HepG2 (cell line): ENCODE data around the gene ALG9. TPM values are rescaled to one million over a fixed set of nuclear protein-coding genes. Genes with fewer than 3 reads are reported as not detected.
A peak's percentile ranks its signal among the peaks of the same experiment; 100 is the strongest.

ENCODE experiments used
- ATAC-seq: fragments of 200-7000 bp; cut with Tn5 transposase; 3 replicates; pipeline ENCODE4 v1.9.1; 2020; ENCODE audit warnings: mild to moderate bottlenecking, moderate library complexity
- BruUV-seq: library from RNA; stranded (reverse); fragments of 400-500 nt; replicated peaks from 2 replicates; lab custom pipeline; 2021; lab: Mats Ljungman, UMichigan
- CTCF ChIA-PET: fragments of 300-600 bp; formaldehyde crosslinking; extraction: SDS; loops from one replicate; lab custom pipeline; 2021; ENCODE audit warnings: low total read pairs, inconsistent platforms, low intra/inter-chr PET ratio; lab: Yijun Ruan, JAX
- POLR2A ChIA-PET: fragments of 350-600 bp; sonication (Branson Sonifier 250); formaldehyde crosslinking; loops from one replicate; lab custom pipeline; 2020; ENCODE audit warnings: antibody characterized with exemption, inconsistent platforms; lab: Yijun Ruan, JAX
- DNase-seq: peaks from one replicate; pipeline ENCODE4 v3.0.0-alpha.2; 2015; ENCODE audit warnings: low spot score
- FAIRE-seq: peaks from 3 replicates; lab custom pipeline; 2011; peaks lifted over from hg19 to GRCh38; lab: Jason Lieb, UNC
- H2AFZ ChIP-seq: one replicate; pipeline ENCODE4 v1.6.1; 2011; ENCODE audit warnings: low read length, inconsistent platforms
- H3K27ac ChIP-seq: fragments of 300-600 bp; 3 replicates; pipeline ENCODE4 v1.8.0; 2011; ENCODE audit warnings: mixed run types, mild to moderate bottlenecking, mixed read lengths, low read length, inconsistent platforms; ENCODE audit not compliant: insufficient read depth; ENCODE audit errors: extremely low read length
- H3K27me3 ChIP-seq, 2 experiments: fragments of 200-600 bp in 1 of 2; 2 replicates in 1 of 2; 3 replicates in 1 of 2; pipeline versions ENCODE4 v1.6.0 to v1.8.0; 2011; ENCODE audit warnings: low read length in 2 of 2, mild to moderate bottlenecking in 2 of 2, moderate library complexity in 2 of 2, inconsistent platforms in 1 of 2; ENCODE audit not compliant: insufficient read depth in 2 of 2, control insufficient read depth in 1 of 2
- H3K36me3 ChIP-seq, 2 experiments: fragments of 200-600 bp in 1 of 2; replicated peaks in 1 of 2; 2 replicates in 1 of 2; 3 replicates in 1 of 2; pipeline versions ENCODE4 v1.5.1 to v1.8.0; 2011; ENCODE audit warnings: low read length in 2 of 2, inconsistent platforms in 1 of 2; ENCODE audit not compliant: insufficient read depth in 2 of 2, control insufficient read depth in 1 of 2
- H3K4me1 ChIP-seq: 2 replicates; pipeline ENCODE4 v1.5.1; 2012; ENCODE audit warnings: low read length, inconsistent platforms; ENCODE audit not compliant: insufficient read depth
- H3K4me2 ChIP-seq: 2 replicates; pipeline ENCODE4 v1.6.0; 2011; ENCODE audit warnings: low read depth, low read length, inconsistent platforms
- H3K4me3 ChIP-seq, 3 experiments: fragments of 200-600 bp in 1 of 3; sonication (generic), shearing (Covaris generic) in 1 of 3; replicated peaks in 1 of 3; 2 replicates each; pipeline ENCODE4 v1.5.1; 2011 to 2016; ENCODE audit warnings: low read length in 3 of 3, inconsistent platforms in 2 of 3, low read depth in 2 of 3, mild to moderate bottlenecking in 2 of 3, control low read depth in 1 of 3, mixed read lengths in 1 of 3; ENCODE audit not compliant: insufficient read depth in 1 of 3
- H3K79me2 ChIP-seq: one replicate; pipeline ENCODE4 v1.6.1; 2011; ENCODE audit warnings: low read length, inconsistent platforms; ENCODE audit not compliant: insufficient read depth
- H3K9ac ChIP-seq: 2 replicates; pipeline ENCODE4 v1.6.0; 2011; ENCODE audit warnings: mild to moderate bottlenecking, low read depth, low read length, inconsistent platforms; ENCODE audit not compliant: insufficient read depth
- H3K9me3 ChIP-seq: 2 replicates; pipeline ENCODE4 v1.5.1; 2012; ENCODE audit warnings: mild to moderate bottlenecking, low read length
- H4K20me1 ChIP-seq: 2 replicates; pipeline ENCODE4 v1.6.0; 2011; ENCODE audit warnings: inconsistent platforms, mild to moderate bottlenecking, low read length, moderate library complexity; ENCODE audit not compliant: insufficient read depth
- ARID2 ChIP-seq: sonication (generic); formaldehyde crosslinking; IDR thresholded peaks from 2 replicates; pipeline ENCODE4 v1.8.1; 2022; ENCODE audit warnings: mild to moderate bottlenecking, missing genetic modification reagents, borderline replicate concordance
- ELF1 ChIP-seq: sonication (generic); formaldehyde crosslinking; IDR thresholded peaks from 2 replicates; pipeline ENCODE4 v1.4.0; 2020; ENCODE audit warnings: missing genetic modification reagents
- HMGA1 ChIP-seq: sonication (generic); formaldehyde crosslinking; conservative IDR thresholded peaks from 2 replicates; pipeline ENCODE4 v1.4.0; 2020; ENCODE audit warnings: missing genetic modification reagents
- KLF16 ChIP-seq, 2 experiments: sonication (generic) in 1 of 2; formaldehyde crosslinking in 1 of 2; IDR thresholded peaks; 2 replicates each; pipeline versions ENCODE4 v1.6.1 to v1.8.0; 2016 to 2023; ENCODE audit warnings: missing genetic modification reagents in 2 of 2, missing compliant biosample characterization in 1 of 2
- SETDB1 ChIP-seq: sonication (generic); formaldehyde crosslinking; IDR thresholded peaks from 2 replicates; pipeline ENCODE4 v1.5.1; 2020; ENCODE audit warnings: missing genetic modification reagents, mild to moderate bottlenecking, borderline replicate concordance
- ZNF276 ChIP-seq: sonication (generic); formaldehyde crosslinking; IDR thresholded peaks from 2 replicates; pipeline ENCODE4 v1.4.0; 2020; ENCODE audit warnings: mild to moderate bottlenecking, low read depth, missing genetic modification reagents
- ZNF562 ChIP-seq: sonication (generic); formaldehyde crosslinking; IDR thresholded peaks from 2 replicates; pipeline ENCODE4 v1.8.0; 2022; ENCODE audit warnings: missing genetic modification reagents, borderline replicate concordance
- WGBS: methylation state at CpG from one replicate; pipeline ENCODE4 v1.1.6; 2017; ENCODE audit warnings: low lambda C conversion rate; 5-methylcytosine and 5-hydroxymethylcytosine counted together
- in situ Hi-C: cut with HindIII; loops from 2 replicates; pipeline ENCODE4 v1.10.0; 2017; ENCODE audit warnings: low pct_unique_long_range_greater_than_20kb; ENCODE audit not compliant: extremely low pct_ligation_motif_present
- intact Hi-C: fragments of 100-400 bp; cut with micrococcal nuclease; formaldehyde crosslinking; loops from one replicate; pipeline ENCODE4 v1.10.0; 2022; ENCODE audit not compliant: unreplicated experiment
- polyA plus RNA-seq, 8 experiments: library from polyadenylated mRNA; depleted of rRNA in 3 of 8; stranded (reverse) in 7 of 8; unstranded in 1 of 8; fragments of >200 nt; fragmentation: Illumina TruSeq in 4 of 8; extraction: Trizol in 4 of 8; gene quantifications; 2 replicates each; pipeline versions ENCODE4 v1.2.1 to v1.2.3, GENCODE V29; 2011 to 2016; ENCODE audit warnings: low read depth in 4 of 8, missing spikeins in 1 of 8, mixed read lengths in 1 of 8; ENCODE audit not compliant: insufficient read depth in 1 of 8
- total RNA-seq, 5 experiments: library from RNA; depleted of rRNA; stranded (reverse); fragments of >200 nt; fragmentation: Illumina TruSeq; extraction: Trizol; gene quantifications; 2 replicates each; pipeline ENCODE4 v1.2.3, GENCODE V29; 2016; ENCODE audit warnings: low read depth in 1 of 5
- TF ChIP-seq, protein P1 (sequence below): sonication (generic); formaldehyde crosslinking; IDR thresholded peaks from 2 replicates; pipeline ENCODE4 v1.4.0; 2020; ENCODE audit warnings: mild to moderate bottlenecking, low read depth, missing genetic modification reagents
- TF ChIP-seq, protein P2 (sequence below): sonication (generic); formaldehyde crosslinking; IDR thresholded peaks from 2 replicates; pipeline ENCODE4 v1.5.1; 2020; ENCODE audit warnings: mild to moderate bottlenecking, missing genetic modification reagents, moderate library complexity

Gene ALG9
- total and polyA plus RNA-seq, 2 of the 13 experiments (the other 11 are each of a cell fraction or from before 2014, with no cell fraction given): 39.4 to 40.6 TPM

DNA sequence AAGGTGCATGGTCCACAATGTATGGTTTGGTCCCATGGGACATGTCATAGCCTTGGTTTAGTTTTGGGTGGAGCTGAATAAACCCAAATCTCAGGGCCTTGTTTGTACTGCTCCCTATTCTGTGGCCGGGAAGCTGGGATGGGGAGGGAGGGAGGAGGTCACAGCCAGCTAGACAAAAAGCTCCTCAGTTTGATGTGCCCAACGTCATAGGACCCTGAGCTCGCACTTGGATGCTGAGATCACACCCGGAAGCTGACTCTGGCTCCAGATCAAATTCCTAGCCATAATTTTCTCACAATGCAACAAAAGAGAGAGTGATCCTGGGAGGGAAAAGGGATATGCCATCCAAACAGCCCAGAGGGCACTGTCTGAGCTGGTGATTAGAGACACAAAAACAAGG, 42.6 kb upstream of the ALG9 start:
- no peaks in the 10 kb centered on the region for H3K79me2 ChIP-seq
- H4K20me1 ChIP-seq: no peaks in the 10 kb centered on the region
- H3K36me3 ChIP-seq: no peaks in the 10 kb centered on the region
- DNase-seq (peak; percentile 46), ATAC-seq (no peak), FAIRE-seq (no peak)
- in situ Hi-C loops (no loop called here), intact Hi-C loops (no loop called here)
- H3K4me2 ChIP-seq: peak overlapping the region; percentile 46; the same call in 1 of the 2 replicates
- ChIA-PET POLR2A (interaction anchor here (1.1 to 1.9 kb wide), 2 partner anchors 13 to 43 kb away, joined by 3 to 7 read pairs; no protein-coding TSS in a partner anchor), CTCF (no interaction called here)
- no peaks in the 10 kb centered on the region; a peak in 1 of 5 replicates for H3K27me3 ChIP-seq
- no TSS peak for BruUV-seq
- H2AFZ ChIP-seq: no peak overlapping the region
- H3K27ac ChIP-seq: no peak overlapping the region
- 0% methylated on average over 1 of the region's 4 CpGs for WGBS
- peaks cover 70% of the 10 kb centered on the region for H3K4me1 ChIP-seq
- TF ChIP-seq KLF16 (CRISPR knock-in tag; IDR thresholded peaks at IDR 0.05) (no peak), ELF1 (CRISPR knock-in tag) (0 out of 2 replicates have a peak, but pooled peaks have one; percentile 18), SETDB1 (CRISPR knock-in tag) (no peak)
- TF ChIP-seq, all 625 proteins: peak for 1
- no peaks in the 10 kb centered on the region for H3K9me3 ChIP-seq
- H3K9ac ChIP-seq: no peak overlapping the region
- peak overlapping the region in 1 of 3 experiments; percentile 32; a peak in 2 of 6 replicates for H3K4me3 ChIP-seq

DNA sequence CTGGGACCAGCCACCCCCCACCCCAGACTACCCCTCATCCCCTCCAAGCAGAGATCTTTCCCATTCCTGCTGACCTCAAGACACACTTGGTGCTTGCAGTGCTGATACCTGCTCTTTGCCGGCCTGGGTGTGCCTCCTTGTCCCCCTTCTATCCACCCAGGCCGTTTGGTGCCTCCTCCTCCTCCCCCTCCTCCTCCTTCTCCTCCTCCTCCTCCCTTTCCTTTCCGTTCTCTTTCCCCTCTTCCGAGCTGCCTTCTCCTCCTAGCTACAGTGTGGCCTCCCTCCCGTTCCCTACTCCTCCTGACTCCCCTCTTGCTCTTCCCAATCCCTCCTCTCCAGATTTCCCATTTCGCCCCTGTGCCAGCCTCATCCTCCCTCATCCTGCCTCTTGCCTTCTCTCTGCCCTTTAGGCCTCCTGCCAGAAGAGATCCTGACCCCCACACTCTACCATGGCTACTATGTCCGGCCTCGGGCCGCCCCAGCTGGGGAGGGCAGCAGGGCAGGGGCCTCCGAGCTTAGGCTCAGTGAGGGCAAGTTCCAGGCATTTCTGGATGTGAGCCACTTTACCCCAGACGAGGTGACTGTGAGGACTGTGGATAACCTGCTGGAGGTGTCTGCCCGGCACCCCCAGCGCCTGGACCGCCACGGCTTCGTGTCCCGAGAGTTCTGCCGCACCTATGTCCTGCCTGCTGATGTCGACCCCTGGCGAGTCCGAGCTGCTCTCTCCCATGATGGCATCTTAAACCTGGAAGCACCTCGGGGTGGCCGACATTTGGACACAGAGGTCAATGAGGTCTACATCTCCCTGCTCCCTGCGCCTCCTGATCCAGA, 41.9 kb upstream of the ALG9 start:
- ATAC-seq: peak; percentile 31
- H3K4me1 ChIP-seq: peaks cover 65% of the 10 kb centered on the region
- no peak for FAIRE-seq
- no peaks in the 10 kb centered on the region for H3K79me2 ChIP-seq
- H3K9me3 ChIP-seq: no peaks in the 10 kb centered on the region
- H3K27me3 ChIP-seq: no peaks in the 10 kb centered on the region; a peak in 1 of 5 replicates
- no peak overlapping the region for H2AFZ ChIP-seq
- no peaks in the 10 kb centered on the region for H3K36me3 ChIP-seq
- in situ Hi-C loops: no loop called here
- peak overlapping the region in 1 of 3 experiments; percentile 32; a peak in 2 of 6 replicates for H3K4me3 ChIP-seq
- H3K4me2 ChIP-seq: peak overlapping the region; percentile 46
- no TSS peak for BruUV-seq
- H3K27ac ChIP-seq: no peak overlapping the region
- WGBS: 57% methylated on average over 21 of the region's 24 CpGs
- intact Hi-C loops: no loop called here
- no peaks in the 10 kb centered on the region for H4K20me1 ChIP-seq
- DNase-seq: no peak
- POLR2A ChIA-PET: interaction anchor here (1.9 kb wide), 1 partner anchor 13 kb away, joined by 7 read pairs; no protein-coding TSS in a partner anchor
- CTCF ChIA-PET: no interaction called here
- no peak overlapping the region for H3K9ac ChIP-seq
- no peak for TF ChIP-seq HMGA1 (CRISPR knock-in tag)
- TF ChIP-seq ARID2 (CRISPR knock-in tag): no peak
- TF ChIP-seq ZNF276 (CRISPR knock-in tag): no peak
- TF ChIP-seq, protein P1, sequence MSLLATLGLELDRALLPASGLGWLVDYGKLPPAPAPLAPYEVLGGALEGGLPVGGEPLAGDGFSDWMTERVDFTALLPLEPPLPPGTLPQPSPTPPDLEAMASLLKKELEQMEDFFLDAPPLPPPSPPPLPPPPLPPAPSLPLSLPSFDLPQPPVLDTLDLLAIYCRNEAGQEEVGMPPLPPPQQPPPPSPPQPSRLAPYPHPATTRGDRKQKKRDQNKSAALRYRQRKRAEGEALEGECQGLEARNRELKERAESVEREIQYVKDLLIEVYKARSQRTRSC (CRISPR knock-in tag): no peak
- TF ChIP-seq ZNF562 (CRISPR knock-in tag): no peak
- TF ChIP-seq, protein P2, sequence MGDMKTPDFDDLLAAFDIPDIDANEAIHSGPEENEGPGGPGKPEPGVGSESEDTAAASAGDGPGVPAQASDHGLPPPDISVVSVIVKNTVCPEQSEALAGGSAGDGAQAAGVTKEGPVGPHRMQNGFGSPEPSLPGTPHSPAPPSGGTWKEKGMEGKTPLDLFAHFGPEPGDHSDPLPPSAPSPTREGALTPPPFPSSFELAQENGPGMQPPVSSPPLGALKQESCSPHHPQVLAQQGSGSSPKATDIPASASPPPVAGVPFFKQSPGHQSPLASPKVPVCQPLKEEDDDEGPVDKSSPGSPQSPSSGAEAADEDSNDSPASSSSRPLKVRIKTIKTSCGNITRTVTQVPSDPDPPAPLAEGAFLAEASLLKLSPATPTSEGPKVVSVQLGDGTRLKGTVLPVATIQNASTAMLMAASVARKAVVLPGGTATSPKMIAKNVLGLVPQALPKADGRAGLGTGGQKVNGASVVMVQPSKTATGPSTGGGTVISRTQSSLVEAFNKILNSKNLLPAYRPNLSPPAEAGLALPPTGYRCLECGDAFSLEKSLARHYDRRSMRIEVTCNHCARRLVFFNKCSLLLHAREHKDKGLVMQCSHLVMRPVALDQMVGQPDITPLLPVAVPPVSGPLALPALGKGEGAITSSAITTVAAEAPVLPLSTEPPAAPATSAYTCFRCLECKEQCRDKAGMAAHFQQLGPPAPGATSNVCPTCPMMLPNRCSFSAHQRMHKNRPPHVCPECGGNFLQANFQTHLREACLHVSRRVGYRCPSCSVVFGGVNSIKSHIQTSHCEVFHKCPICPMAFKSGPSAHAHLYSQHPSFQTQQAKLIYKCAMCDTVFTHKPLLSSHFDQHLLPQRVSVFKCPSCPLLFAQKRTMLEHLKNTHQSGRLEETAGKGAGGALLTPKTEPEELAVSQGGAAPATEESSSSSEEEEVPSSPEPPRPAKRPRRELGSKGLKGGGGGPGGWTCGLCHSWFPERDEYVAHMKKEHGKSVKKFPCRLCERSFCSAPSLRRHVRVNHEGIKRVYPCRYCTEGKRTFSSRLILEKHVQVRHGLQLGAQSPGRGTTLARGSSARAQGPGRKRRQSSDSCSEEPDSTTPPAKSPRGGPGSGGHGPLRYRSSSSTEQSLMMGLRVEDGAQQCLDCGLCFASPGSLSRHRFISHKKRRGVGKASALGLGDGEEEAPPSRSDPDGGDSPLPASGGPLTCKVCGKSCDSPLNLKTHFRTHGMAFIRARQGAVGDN (CRISPR knock-in tag): peak; percentile 43; the same call in 1 of the 2 replicates
